Astrocyte (in vitro differentiated cells and primary cell): ENCODE results near the gene PDHA1. TPM values are rescaled to one million over a fixed set of nuclear protein-coding genes. Genes with fewer than 3 reads are reported as not detected.

Source experiments
- DNase-seq: peaks from one replicate; pipeline ENCODE4 v3.0.0-alpha.2; 2010; ENCODE audit warnings: low read depth
- FAIRE-seq: peaks from 2 replicates; lab custom pipeline; 2011; peaks lifted over from hg19 to GRCh38; lab: Jason Lieb, UNC
- H2AFZ ChIP-seq: 2 replicates; pipeline ENCODE4 v1.6.0; 2012; ENCODE audit warnings: low read depth, low read length, inconsistent platforms
- H3K27ac ChIP-seq: 2 replicates; pipeline ENCODE4 v1.5.1; 2011; ENCODE audit warnings: low read depth, low read length, inconsistent platforms
- H3K27me3 ChIP-seq: 2 replicates; pipeline ENCODE4 v1.6.0; 2011; ENCODE audit warnings: low read length, inconsistent platforms; ENCODE audit not compliant: insufficient read depth
- H3K36me3 ChIP-seq: 2 replicates; pipeline ENCODE4 v1.5.1; 2011; ENCODE audit warnings: low read length, inconsistent platforms; ENCODE audit not compliant: insufficient read depth
- H3K4me1 ChIP-seq: 2 replicates; pipeline ENCODE4 v1.5.1; 2011; ENCODE audit warnings: low read length, inconsistent platforms; ENCODE audit not compliant: insufficient read depth
- H3K4me2 ChIP-seq: 2 replicates; pipeline ENCODE4 v1.6.0; 2012; ENCODE audit warnings: low read length, inconsistent platforms
- H3K4me3 ChIP-seq: 2 replicates; pipeline ENCODE4 v1.5.1; 2011; ENCODE audit warnings: low read depth, mild to moderate bottlenecking, low read length, inconsistent platforms; ENCODE audit not compliant: insufficient read depth
- H3K79me2 ChIP-seq: 2 replicates; pipeline ENCODE4 v1.6.0; 2012; ENCODE audit warnings: mild to moderate bottlenecking, low read length, inconsistent platforms; ENCODE audit not compliant: insufficient read depth
- H3K9ac ChIP-seq: 2 replicates; pipeline ENCODE4 v1.6.0; 2012; ENCODE audit warnings: mild to moderate bottlenecking, low read length, inconsistent platforms
- H3K9me3 ChIP-seq: 2 replicates; pipeline ENCODE4 v1.5.1; 2012; ENCODE audit warnings: low read depth, mild to moderate bottlenecking, low read length, inconsistent platforms; ENCODE audit not compliant: insufficient read depth
- H4K20me1 ChIP-seq: 2 replicates; pipeline ENCODE4 v1.6.0; 2012; ENCODE audit warnings: low read length, inconsistent platforms; ENCODE audit not compliant: insufficient read depth
- H3K27ac Mint-ChIP-seq: one replicate; pipeline ENCODE4 v1.8.0; 2021; ENCODE audit warnings: mild to moderate bottlenecking, mixed read lengths; ENCODE audit not compliant: unreplicated experiment
- H3K27me3 Mint-ChIP-seq: one replicate; pipeline ENCODE4 v1.8.0; 2021; ENCODE audit warnings: low read depth, mixed read lengths; ENCODE audit not compliant: unreplicated experiment
- H3K36me3 Mint-ChIP-seq: one replicate; pipeline ENCODE4 v1.8.0; 2021; ENCODE audit warnings: low read depth, mixed read lengths; ENCODE audit not compliant: unreplicated experiment
- H3K4me1 Mint-ChIP-seq: one replicate; pipeline ENCODE4 v1.8.0; 2021; ENCODE audit warnings: low read depth, mixed read lengths; ENCODE audit not compliant: unreplicated experiment
- H3K4me3 Mint-ChIP-seq: one replicate; pipeline ENCODE4 v1.8.0; 2021; ENCODE audit warnings: mild to moderate bottlenecking, moderate library complexity, mixed read lengths; ENCODE audit not compliant: unreplicated experiment
- H3K9me3 Mint-ChIP-seq: one replicate; pipeline ENCODE4 v1.8.0; 2021; ENCODE audit warnings: mild to moderate bottlenecking, mixed read lengths; ENCODE audit not compliant: unreplicated experiment
- CTCF ChIP-seq: IDR thresholded peaks from 2 replicates; pipeline ENCODE4 v1.5.1; 2011; ENCODE audit warnings: low read depth, mild to moderate bottlenecking, inconsistent platforms, low read length, moderate library complexity; ENCODE audit not compliant: insufficient read depth
- EZH2 ChIP-seq: IDR thresholded peaks from 2 replicates; pipeline ENCODE4 v1.6.1; 2012; ENCODE audit warnings: mild to moderate bottlenecking, low read length, inconsistent platforms; ENCODE audit not compliant: insufficient read depth
- total RNA-seq: library from RNA; stranded (reverse); gene quantifications from 2 replicates; pipeline ENCODE4 v1.2.1, GENCODE V29; 2021

PDHA1 gene
- total RNA-seq, 1 donor from 2014 or later, result 163 TPM

- Histone ChIP-seq H3K4me1 (no peaks in the 10 kb centered on the region), H3K9ac (no peak overlapping the region), H3K4me3 (no peak overlapping the region), H3K79me2 (no peaks in the 10 kb centered on the region), H3K27me3 (no peaks in the 10 kb centered on the region), H3K9me3 (no peaks in the 10 kb centered on the region), H4K20me1 (no peaks in the 10 kb centered on the region), H3K36me3 (no peaks in the 10 kb centered on the region), H2AFZ (no peak overlapping the region), H3K4me2 (no peak overlapping the region), H3K27ac (no peak overlapping the region)
- H3K9me3 Mint-ChIP-seq, result no peaks in the 10 kb centered on the region
- FAIRE-seq, result no peak
- no peaks in the 10 kb centered on the region for H3K27me3 Mint-ChIP-seq
- DNase-seq, result no peak
- H3K27ac Mint-ChIP-seq, result no peak overlapping the region
- H3K4me1 Mint-ChIP-seq, result no peaks in the 10 kb centered on the region
- H3K36me3 Mint-ChIP-seq, result no peaks in the 10 kb centered on the region
- TF ChIP-seq EZH2 (no peak), CTCF (no peak)
- no peak overlapping the region for H3K4me3 Mint-ChIP-seq
Measured at GRCh38 chrX:19386679-19387078, 43.0 kb downstream of the PDHA1 start.

GRCh38 chrX:19388064-19388679, 44.4 kb downstream of the PDHA1 start:
- Mint-ChIP-seq H3K4me1 (no peaks in the 10 kb centered on the region), H3K27me3 (no peaks in the 10 kb centered on the region), H3K9me3 (no peaks in the 10 kb centered on the region), H3K4me3 (no peak overlapping the region), H3K27ac (no peak overlapping the region), H3K36me3 (no peaks in the 10 kb centered on the region)
- no peak overlapping the region for H3K9ac ChIP-seq
- no peak overlapping the region for H3K4me2 ChIP-seq
- H3K27me3 ChIP-seq, result no peaks in the 10 kb centered on the region
- no peak overlapping the region for H3K27ac ChIP-seq
- no peak for DNase-seq
- no peak overlapping the region for H2AFZ ChIP-seq
- H4K20me1 ChIP-seq, result no peaks in the 10 kb centered on the region
- H3K4me3 ChIP-seq, result no peak overlapping the region
- no peak for FAIRE-seq
- H3K36me3 ChIP-seq, result no peaks in the 10 kb centered on the region
- no peaks in the 10 kb centered on the region for H3K79me2 ChIP-seq
- H3K4me1 ChIP-seq, result no peaks in the 10 kb centered on the region
- no peak for TF ChIP-seq CTCF
- no peak for TF ChIP-seq EZH2
- no peaks in the 10 kb centered on the region for H3K9me3 ChIP-seq

GRCh38 chrX:19388741-19389140, 45.0 kb downstream of the PDHA1 start:
- H3K4me2 ChIP-seq, result no peak overlapping the region
- H3K27ac ChIP-seq, result no peak overlapping the region
- H3K4me1 ChIP-seq, result no peaks in the 10 kb centered on the region
- TF ChIP-seq EZH2 (no peak), CTCF (no peak)
- no peak overlapping the region for H3K9ac ChIP-seq
- Mint-ChIP-seq H3K4me3 (no peak overlapping the region), H3K4me1 (no peaks in the 10 kb centered on the region), H3K36me3 (no peaks in the 10 kb centered on the region), H3K27ac (no peak overlapping the region), H3K27me3 (no peaks in the 10 kb centered on the region), H3K9me3 (no peaks in the 10 kb centered on the region)
- no peaks in the 10 kb centered on the region for H4K20me1 ChIP-seq
- H3K27me3 ChIP-seq, result no peaks in the 10 kb centered on the region
- no peak overlapping the region for H3K4me3 ChIP-seq
- H3K9me3 ChIP-seq, result no peaks in the 10 kb centered on the region
- H2AFZ ChIP-seq, result no peak overlapping the region
- H3K79me2 ChIP-seq, result no peaks in the 10 kb centered on the region
- no peak for DNase-seq
- peak; percentile 62 for FAIRE-seq
- H3K36me3 ChIP-seq, result no peaks in the 10 kb centered on the region
